ENCODE measurements around the gene BCAS3.

Gene BCAS3

GRCh38 chr17:60675997-60676396, 1.7 kb upstream of the BCAS3 start:
- no peak for DNase-seq (ENCODE audit: low read depth)

GRCh38 chr17:60676758-60677307, 818 bp upstream of the BCAS3 start:
- no peak for DNase-seq (ENCODE audit: low read depth)

- DNase-seq (ENCODE audit: low read depth): no peak
These were observed 430 bp downstream of the BCAS3 start for GRCh38 chr17:60678118-60678444.

GRCh38 chr17:60679287-60679686, 1.6 kb downstream of the BCAS3 start:
- DNase-seq (ENCODE audit: low read depth): no peak

GRCh38 chr17:60680754-60681153, 3.1 kb downstream of the BCAS3 start:
- no peak for DNase-seq (ENCODE audit: low read depth)

GRCh38 chr17:60685437-60685836, 7.8 kb downstream of the BCAS3 start:
- DNase-seq (ENCODE audit: low read depth): no peak

- no peak for DNase-seq (ENCODE audit: low read depth)
These were observed 18.3 kb downstream of the BCAS3 start for GRCh38 chr17:60695960-60696359.

GRCh38 chr17:60699090-60699489, 21.4 kb downstream of the BCAS3 start:
- DNase-seq (ENCODE audit: low read depth): no peak

GRCh38 chr17:60704170-60704569, 26.5 kb downstream of the BCAS3 start:
- no peak for DNase-seq (ENCODE audit: low read depth)

- no peak for DNase-seq (ENCODE audit: low read depth)
These were observed 35.0 kb downstream of the BCAS3 start for GRCh38 chr17:60712675-60713074.

GRCh38 chr17:60713608-60714007, 36.0 kb downstream of the BCAS3 start:
- DNase-seq (ENCODE audit: low read depth): no peak

GRCh38 chr17:60716766-60717165, 39.1 kb downstream of the BCAS3 start:
- DNase-seq (ENCODE audit: low read depth): no peak

GRCh38 chr17:60717814-60718213, 40.2 kb downstream of the BCAS3 start:
- DNase-seq (ENCODE audit: low read depth): no peak

GRCh38 chr17:60720763-60721531, 43.3 kb downstream of the BCAS3 start:
- peak; percentile 34 for DNase-seq (ENCODE audit: low read depth)

GRCh38 chr17:60724647-60725046, 47.0 kb downstream of the BCAS3 start:
- no peak for DNase-seq (ENCODE audit: low read depth)

- DNase-seq (ENCODE audit: low read depth): no peak
These were observed 52.2 kb downstream of the BCAS3 start for GRCh38 chr17:60729854-60730253.

GRCh38 chr17:60730273-60730672, 52.6 kb downstream of the BCAS3 start:
- DNase-seq (ENCODE audit: low read depth): no peak

GRCh38 chr17:60738287-60738686, 60.6 kb downstream of the BCAS3 start:
- no peak for DNase-seq (ENCODE audit: low read depth)

GRCh38 chr17:60740584-60740983, 62.9 kb downstream of the BCAS3 start:
- no peak for DNase-seq (ENCODE audit: low read depth)

GRCh38 chr17:60741031-60741430, 63.4 kb downstream of the BCAS3 start:
- DNase-seq (ENCODE audit: low read depth): no peak

GRCh38 chr17:60743282-60743681, 65.6 kb downstream of the BCAS3 start:
- no peak for DNase-seq (ENCODE audit: low read depth)

- DNase-seq (ENCODE audit: low read depth): no peak
These were observed 66.1 kb downstream of the BCAS3 start for GRCh38 chr17:60743799-60744198.

GRCh38 chr17:60744355-60744966, 66.8 kb downstream of the BCAS3 start:
- DNase-seq (ENCODE audit: low read depth): no peak

GRCh38 chr17:60745544-60745943, 67.9 kb downstream of the BCAS3 start:
- no peak for DNase-seq (ENCODE audit: low read depth)
